Spleen (tissue), 7 donors: Measurements from ENCODE around the gene THOC5.

Experiments used
- POLR2A ChIP-seq, 3 donors: fragments of 450-650 bp; IDR thresholded peaks; one replicate each; pipeline ENCODE4 v1.5.1; 2017; ENCODE audit warnings: antibody characterized with exemption in 3 of 3, mild to moderate bottlenecking in 1 of 3
- TF ChIP-seq, protein P1 (sequence below), 11 experiments: fragments of 200-600 bp in 7 of 11; fragments of 450-650 bp in 4 of 11; sonication (generic) in 4 of 11; IDR thresholded peaks in 8 of 11; conservative IDR thresholded peaks in 3 of 11; 1 replicate in 7 of 11; 2 replicates in 4 of 11; pipeline versions ENCODE4 v1.4.0 to v1.8.0; 2016 to 2021; ENCODE audit warnings: antibody characterized with exemption in 11 of 11, inconsistent platforms in 4 of 11, mild to moderate bottlenecking in 1 of 11
- donor health status: DM: no; HTN: no; CAD: no; lungs with moderate emphysema.
- donor health status: DM: no; HTN: no; CAD: no.
- donor health status: DM: no; HTN: no; CAD: no.

DNA sequence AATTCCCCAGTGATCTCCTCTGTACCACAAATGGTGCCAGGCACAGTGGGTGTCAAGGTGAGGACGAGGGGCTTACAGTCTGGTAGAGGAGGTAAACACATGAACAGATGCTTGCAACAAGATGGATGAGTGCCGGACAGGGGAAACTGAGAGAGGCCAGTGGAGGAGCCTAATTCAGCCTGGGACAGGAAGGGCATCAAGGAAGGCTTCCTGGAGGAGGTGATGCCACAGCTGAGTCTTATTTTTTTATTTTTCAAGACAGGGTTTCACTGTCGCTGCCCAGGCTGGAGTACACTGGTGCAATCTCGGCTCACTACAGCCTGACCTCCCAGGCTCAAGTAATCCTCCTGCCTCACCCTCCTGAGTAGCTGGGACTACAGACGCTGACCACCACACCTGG lies 92.3 kb downstream of the THOC5 start:
- TF ChIP-seq, protein P1, sequence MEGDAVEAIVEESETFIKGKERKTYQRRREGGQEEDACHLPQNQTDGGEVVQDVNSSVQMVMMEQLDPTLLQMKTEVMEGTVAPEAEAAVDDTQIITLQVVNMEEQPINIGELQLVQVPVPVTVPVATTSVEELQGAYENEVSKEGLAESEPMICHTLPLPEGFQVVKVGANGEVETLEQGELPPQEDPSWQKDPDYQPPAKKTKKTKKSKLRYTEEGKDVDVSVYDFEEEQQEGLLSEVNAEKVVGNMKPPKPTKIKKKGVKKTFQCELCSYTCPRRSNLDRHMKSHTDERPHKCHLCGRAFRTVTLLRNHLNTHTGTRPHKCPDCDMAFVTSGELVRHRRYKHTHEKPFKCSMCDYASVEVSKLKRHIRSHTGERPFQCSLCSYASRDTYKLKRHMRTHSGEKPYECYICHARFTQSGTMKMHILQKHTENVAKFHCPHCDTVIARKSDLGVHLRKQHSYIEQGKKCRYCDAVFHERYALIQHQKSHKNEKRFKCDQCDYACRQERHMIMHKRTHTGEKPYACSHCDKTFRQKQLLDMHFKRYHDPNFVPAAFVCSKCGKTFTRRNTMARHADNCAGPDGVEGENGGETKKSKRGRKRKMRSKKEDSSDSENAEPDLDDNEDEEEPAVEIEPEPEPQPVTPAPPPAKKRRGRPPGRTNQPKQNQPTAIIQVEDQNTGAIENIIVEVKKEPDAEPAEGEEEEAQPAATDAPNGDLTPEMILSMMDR (IDR thresholded peaks at IDR 0.05 in 8 of 11, conservative IDR thresholded peaks at IDR 0.05 in 3 of 11) = no peak
- no peak for TF ChIP-seq POLR2A (IDR thresholded peaks at IDR 0.05)
